Activated B cell treated with CpG ODN at 0.5 μM for 24 hours (primary cell): ENCODE data around the gene TUBB. TPM values are rescaled to one million over a fixed set of nuclear protein-coding genes. Genes with fewer than 3 reads are reported as not detected.

ENCODE experiments used
- ATAC-seq: fragments of 200-7000 bp; cut with Tn5 transposase; one replicate; pipeline ENCODE4 v1.10.0; 2021; ENCODE audit warnings: low read depth, mild to moderate bottlenecking, moderate library complexity
- CTCF ChIA-PET: fragments of 350-600 bp; sonication (Branson Sonifier 250); formaldehyde crosslinking; loops from one replicate; lab custom pipeline; 2021; ENCODE audit warnings: antibody characterized with exemption; lab: Charles Lee
- POLR2A ChIA-PET: fragments of 350-600 bp; sonication (Branson Sonifier 250); formaldehyde crosslinking; loops from one replicate; lab custom pipeline; 2021; ENCODE audit warnings: antibody characterized with exemption; lab: Charles Lee
- DNase-seq: peaks from one replicate; pipeline ENCODE4 v3.0.0; 2022
- H3K27ac Mint-ChIP-seq: one replicate; pipeline ENCODE4 v1.8.0; 2020; ENCODE audit warnings: mixed read lengths
- H3K27me3 Mint-ChIP-seq: one replicate; pipeline ENCODE4 v1.8.0; 2021; ENCODE audit warnings: mixed read lengths
- H3K36me3 Mint-ChIP-seq: one replicate; pipeline ENCODE4 v1.8.0; 2021; ENCODE audit warnings: low read depth, mixed read lengths
- H3K4me1 Mint-ChIP-seq: one replicate; pipeline ENCODE4 v1.8.0; 2021; ENCODE audit warnings: mixed read lengths
- H3K4me3 Mint-ChIP-seq: one replicate; pipeline ENCODE4 v1.8.0; 2020; ENCODE audit warnings: mild to moderate bottlenecking, mixed read lengths
- H3K9me3 Mint-ChIP-seq: one replicate; pipeline ENCODE4 v1.8.0; 2020; ENCODE audit warnings: mixed read lengths
- intact Hi-C: fragments of 100-400 bp; cut with micrococcal nuclease; formaldehyde crosslinking; loops from one replicate; pipeline ENCODE4 v1.15.1; 2024
- total RNA-seq: library from RNA; stranded (reverse); gene quantifications from 2 replicates; pipeline ENCODE4 v1.2.3, GENCODE V29; 2022
- TF ChIP-seq, protein P1 (sequence below): fragments of 200-600 bp; IDR thresholded peaks from one replicate; pipeline ENCODE4 v1.8.0; 2022; ENCODE audit warnings: antibody characterized with exemption, mild to moderate bottlenecking

The TUBB gene
- total RNA-seq, 1 donor from 2014 or later = 700 TPM

GRCh38 chr6:30743099-30744053 lies 23.2 kb downstream of the TUBB start:
- Mint-ChIP-seq H3K4me1 (peaks cover 29% of the 10 kb centered on the region), H3K36me3 (peaks cover 29% of the 10 kb centered on the region), H3K27me3 (no peaks in the 10 kb centered on the region), H3K27ac (peak overlapping the region; percentile 62), H3K4me3 (peak overlapping the region; percentile 89), H3K9me3 (no peaks in the 10 kb centered on the region)
- intact Hi-C loops = loop anchor here (1.0 to 5.0 kb wide), 7 partner anchors 23 to 343 kb away; partner anchors contain the start of genes MRPS18B, PPP1R10 and TUBB
- ChIA-PET CTCF (interaction anchor here (0.7 to 1.2 kb wide), 3 partner anchors 22 to 85 kb away, joined by 4 to 5 read pairs (median 4); no protein-coding TSS in a partner anchor), POLR2A (interaction anchor here (1.0 kb wide), 2 partner anchors 16 to 22 kb away, joined by 4 read pairs; no protein-coding TSS in a partner anchor)
- DNase-seq = no peak
- TF ChIP-seq, protein P1, sequence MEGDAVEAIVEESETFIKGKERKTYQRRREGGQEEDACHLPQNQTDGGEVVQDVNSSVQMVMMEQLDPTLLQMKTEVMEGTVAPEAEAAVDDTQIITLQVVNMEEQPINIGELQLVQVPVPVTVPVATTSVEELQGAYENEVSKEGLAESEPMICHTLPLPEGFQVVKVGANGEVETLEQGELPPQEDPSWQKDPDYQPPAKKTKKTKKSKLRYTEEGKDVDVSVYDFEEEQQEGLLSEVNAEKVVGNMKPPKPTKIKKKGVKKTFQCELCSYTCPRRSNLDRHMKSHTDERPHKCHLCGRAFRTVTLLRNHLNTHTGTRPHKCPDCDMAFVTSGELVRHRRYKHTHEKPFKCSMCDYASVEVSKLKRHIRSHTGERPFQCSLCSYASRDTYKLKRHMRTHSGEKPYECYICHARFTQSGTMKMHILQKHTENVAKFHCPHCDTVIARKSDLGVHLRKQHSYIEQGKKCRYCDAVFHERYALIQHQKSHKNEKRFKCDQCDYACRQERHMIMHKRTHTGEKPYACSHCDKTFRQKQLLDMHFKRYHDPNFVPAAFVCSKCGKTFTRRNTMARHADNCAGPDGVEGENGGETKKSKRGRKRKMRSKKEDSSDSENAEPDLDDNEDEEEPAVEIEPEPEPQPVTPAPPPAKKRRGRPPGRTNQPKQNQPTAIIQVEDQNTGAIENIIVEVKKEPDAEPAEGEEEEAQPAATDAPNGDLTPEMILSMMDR = no peak
- peak; percentile 32 for ATAC-seq

GRCh38 chr6:30744054-30744805 lies 24.1 kb downstream of the TUBB start, which contains the start of gene IER3:
Gene IER3, minus strand, starts transcription at chr6:30744547. Its CDS starts 29 bp downstream, at chr6:30744518.
- TF ChIP-seq, protein P1 = peak; percentile 48
- intact Hi-C loops = loop anchor here (1.0 to 5.0 kb wide), 5 partner anchors 68 to 343 kb away; partner anchors contain the start of genes MRPS18B and PPP1R10
- Mint-ChIP-seq H3K27ac (peak within 1 kb of the TSS; percentile 62), H3K9me3 (no peaks in the 10 kb centered on the region), H3K4me1 (peaks cover 29% of the 10 kb centered on the region), H3K4me3 (peak within 1 kb of the TSS; percentile 89), H3K27me3 (no peaks in the 10 kb centered on the region), H3K36me3 (peaks cover 20% of the 10 kb centered on the region)
- ATAC-seq = peak; percentile 45
- ChIA-PET POLR2A (interaction anchor here (0.7 kb wide), 2 partner anchors 67 to 594 kb away, joined by 7 to 9 read pairs; no protein-coding TSS in a partner anchor), CTCF (interaction anchor here (0.8 to 1.3 kb wide), 8 partner anchors 22 to 1729 kb away, joined by 3 to 4 read pairs (median 4); partner anchors contain the start of gene VARS2)
- peak; percentile 72 for DNase-seq

GRCh38 chr6:30747300-30747687 lies 27.1 kb downstream of the TUBB start:
- ChIA-PET CTCF (interaction anchor here (1.3 kb wide), 1 partner anchor 265 kb away, joined by 3 read pairs; no protein-coding TSS in a partner anchor), POLR2A (no interaction called here)
- no peak overlapping the region for H3K4me3 Mint-ChIP-seq
- H3K4me1 Mint-ChIP-seq = peaks cover 17% of the 10 kb centered on the region
- H3K27me3 Mint-ChIP-seq = no peaks in the 10 kb centered on the region
- intact Hi-C loops = no loop called here
- H3K27ac Mint-ChIP-seq = no peak overlapping the region
- DNase-seq (no peak), ATAC-seq (no peak)
- no peaks in the 10 kb centered on the region for H3K36me3 Mint-ChIP-seq
- TF ChIP-seq, protein P1 = no peak
- no peaks in the 10 kb centered on the region for H3K9me3 Mint-ChIP-seq

DNA sequence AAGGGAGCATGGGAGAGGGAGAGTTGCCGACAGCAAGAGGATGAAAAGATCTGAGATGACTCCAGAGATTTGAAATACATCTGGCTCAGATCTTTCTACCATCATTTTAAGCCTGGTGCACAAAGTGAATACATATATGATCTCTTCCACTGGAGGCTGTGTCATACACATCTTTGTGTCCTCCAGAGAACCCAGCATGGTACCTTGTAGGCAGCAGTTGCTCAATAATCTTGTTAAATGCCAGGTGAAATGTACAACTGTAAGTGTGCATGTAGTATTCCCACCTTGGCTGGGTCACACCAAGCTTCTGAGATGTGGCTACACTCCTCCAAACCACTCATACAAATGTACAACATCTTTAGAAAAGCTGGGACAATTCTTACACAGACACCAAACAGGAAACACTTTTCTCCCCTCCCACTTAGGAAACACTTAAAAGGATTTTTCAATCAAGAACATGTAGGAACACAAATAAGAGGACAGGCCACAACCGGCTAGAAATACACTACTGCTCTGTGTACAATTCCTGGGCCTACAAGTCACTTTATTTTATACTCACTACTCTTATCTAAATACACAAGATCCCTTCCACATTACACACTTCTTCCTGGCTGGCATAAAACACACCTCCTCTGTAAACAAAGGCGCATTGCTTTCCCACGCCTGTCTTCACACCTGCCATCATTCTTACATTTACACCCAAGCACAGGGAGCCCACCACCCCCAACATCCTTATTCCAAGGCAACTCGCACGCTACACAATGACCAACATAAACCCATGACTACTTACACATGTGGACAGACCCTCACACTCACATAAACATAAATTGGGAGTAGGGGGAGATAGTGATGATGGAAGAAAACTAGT lies 28.0 kb downstream of the TUBB start:
- Mint-ChIP-seq H3K36me3 (no peaks in the 10 kb centered on the region), H3K9me3 (no peaks in the 10 kb centered on the region), H3K4me3 (no peak overlapping the region), H3K4me1 (peaks cover 14% of the 10 kb centered on the region), H3K27ac (no peak overlapping the region), H3K27me3 (no peaks in the 10 kb centered on the region)
- intact Hi-C loops = no loop called here
- TF ChIP-seq, protein P1 = no peak
- ChIA-PET CTCF (no interaction called here), POLR2A (interaction anchor here (0.6 kb wide), 1 partner anchor 56 kb away, joined by 3 read pairs; no protein-coding TSS in a partner anchor)
- ATAC-seq = no peak
- DNase-seq = no peak
